GM20000 (cell line): Measurements from ENCODE around the gene MINAR1.

Experiments
- DNase-seq: peaks from one replicate; pipeline ENCODE4 v3.0.0; 2012; ENCODE audit warnings: low spot score
- TF ChIP-seq, protein P1 (sequence below): IDR thresholded peaks from 2 replicates; pipeline ENCODE4 v1.5.1; 2012; ENCODE audit warnings: mild to moderate bottlenecking, control low read depth; ENCODE audit errors: extremely low read depth, missing control alignments

MINAR1 gene

DNA sequence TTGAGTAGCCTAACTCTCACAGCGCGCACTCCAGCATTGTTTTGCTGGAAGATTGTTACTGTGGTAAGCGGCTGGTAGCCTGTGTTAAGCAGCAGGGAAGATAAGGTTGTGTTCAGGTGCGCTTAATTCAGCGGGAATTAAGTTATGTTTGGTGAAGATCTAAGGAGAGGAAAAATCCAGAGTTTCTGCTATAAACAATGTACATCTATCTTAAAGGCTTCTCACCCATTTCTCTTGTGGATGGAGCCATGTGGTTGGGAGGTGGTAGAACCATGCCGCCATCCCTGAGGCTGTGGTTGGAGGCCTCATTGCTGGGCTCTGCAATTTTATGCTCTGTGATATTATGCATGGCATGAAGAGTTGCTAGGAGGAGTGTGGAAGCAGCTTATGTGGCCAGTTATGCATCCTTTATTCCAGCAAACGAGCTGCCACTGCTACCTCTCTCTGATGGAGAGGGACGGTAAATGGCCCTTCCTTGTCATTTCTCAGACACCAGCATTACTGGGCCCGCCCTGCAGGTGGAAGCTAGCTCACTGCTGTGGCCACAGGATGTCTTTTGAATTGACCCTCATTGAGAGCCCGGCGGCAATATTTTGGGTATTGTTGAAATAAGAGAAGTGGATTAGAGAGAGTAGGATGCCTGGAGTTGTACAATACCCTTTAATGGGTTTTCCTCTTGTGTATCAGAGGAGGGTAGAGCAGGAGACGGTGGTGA lies 1.3 kb downstream of the MINAR1 start:
- DNase-seq, result peak; percentile 19
- TF ChIP-seq, protein P1, sequence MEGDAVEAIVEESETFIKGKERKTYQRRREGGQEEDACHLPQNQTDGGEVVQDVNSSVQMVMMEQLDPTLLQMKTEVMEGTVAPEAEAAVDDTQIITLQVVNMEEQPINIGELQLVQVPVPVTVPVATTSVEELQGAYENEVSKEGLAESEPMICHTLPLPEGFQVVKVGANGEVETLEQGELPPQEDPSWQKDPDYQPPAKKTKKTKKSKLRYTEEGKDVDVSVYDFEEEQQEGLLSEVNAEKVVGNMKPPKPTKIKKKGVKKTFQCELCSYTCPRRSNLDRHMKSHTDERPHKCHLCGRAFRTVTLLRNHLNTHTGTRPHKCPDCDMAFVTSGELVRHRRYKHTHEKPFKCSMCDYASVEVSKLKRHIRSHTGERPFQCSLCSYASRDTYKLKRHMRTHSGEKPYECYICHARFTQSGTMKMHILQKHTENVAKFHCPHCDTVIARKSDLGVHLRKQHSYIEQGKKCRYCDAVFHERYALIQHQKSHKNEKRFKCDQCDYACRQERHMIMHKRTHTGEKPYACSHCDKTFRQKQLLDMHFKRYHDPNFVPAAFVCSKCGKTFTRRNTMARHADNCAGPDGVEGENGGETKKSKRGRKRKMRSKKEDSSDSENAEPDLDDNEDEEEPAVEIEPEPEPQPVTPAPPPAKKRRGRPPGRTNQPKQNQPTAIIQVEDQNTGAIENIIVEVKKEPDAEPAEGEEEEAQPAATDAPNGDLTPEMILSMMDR, result no peak

DNA sequence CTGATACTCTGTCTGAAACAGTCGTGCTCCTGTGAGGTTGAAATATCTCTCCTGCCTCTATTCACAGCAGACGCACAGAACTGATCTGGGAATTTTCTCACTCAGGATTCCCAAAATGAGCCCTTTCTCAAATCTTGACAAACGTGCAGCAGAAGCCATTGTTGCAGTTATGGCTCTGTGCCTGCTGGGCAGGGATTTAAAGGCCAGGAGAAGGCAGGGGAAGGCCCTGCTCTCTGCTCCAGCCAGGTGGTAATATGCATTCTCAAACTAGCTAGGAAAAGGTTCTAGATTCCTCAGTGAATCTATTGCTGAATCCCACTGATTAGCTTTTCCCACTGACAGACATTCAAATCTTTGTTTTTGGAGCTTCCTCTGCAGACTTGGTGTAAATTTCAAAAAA lies 2.2 kb downstream of the MINAR1 start:
- TF ChIP-seq, protein P1, result no peak
- no peak for DNase-seq

DNA sequence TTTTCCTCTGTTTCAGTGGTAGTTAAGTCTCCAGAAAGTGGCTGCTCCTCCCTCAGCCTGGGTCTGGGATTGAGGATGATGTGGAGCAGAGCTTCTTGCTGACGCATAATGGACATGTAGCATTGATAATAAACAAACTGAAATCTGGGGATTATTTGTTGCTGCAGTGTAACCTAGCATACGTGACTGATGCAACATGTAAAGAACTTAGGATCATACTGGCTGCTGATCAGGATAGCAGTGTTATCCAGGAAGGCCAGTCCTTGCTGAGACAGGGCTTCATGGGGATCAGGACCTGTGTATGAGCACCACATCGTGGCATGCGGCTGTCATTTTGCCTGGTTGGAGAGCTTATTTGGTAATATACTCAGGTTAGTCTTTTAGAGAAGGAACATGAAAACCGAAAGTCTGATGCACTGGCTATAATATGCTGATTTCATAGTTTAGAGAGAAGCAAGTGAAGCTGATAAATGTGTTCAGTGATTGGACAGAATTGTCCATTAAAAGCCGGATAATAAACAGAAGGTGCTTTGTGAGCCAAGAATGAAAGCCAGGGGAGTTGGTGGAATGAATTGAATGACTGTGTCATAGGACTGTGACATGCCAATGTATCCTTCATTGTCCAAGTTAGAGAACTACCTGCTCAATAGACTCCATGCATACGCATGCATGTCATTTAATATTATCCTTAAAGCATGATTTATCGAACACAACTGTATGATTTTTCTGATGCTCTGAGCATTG lies 4.1 kb downstream of the MINAR1 start:
- DNase-seq, result no peak
- TF ChIP-seq, protein P1, result no peak

DNA sequence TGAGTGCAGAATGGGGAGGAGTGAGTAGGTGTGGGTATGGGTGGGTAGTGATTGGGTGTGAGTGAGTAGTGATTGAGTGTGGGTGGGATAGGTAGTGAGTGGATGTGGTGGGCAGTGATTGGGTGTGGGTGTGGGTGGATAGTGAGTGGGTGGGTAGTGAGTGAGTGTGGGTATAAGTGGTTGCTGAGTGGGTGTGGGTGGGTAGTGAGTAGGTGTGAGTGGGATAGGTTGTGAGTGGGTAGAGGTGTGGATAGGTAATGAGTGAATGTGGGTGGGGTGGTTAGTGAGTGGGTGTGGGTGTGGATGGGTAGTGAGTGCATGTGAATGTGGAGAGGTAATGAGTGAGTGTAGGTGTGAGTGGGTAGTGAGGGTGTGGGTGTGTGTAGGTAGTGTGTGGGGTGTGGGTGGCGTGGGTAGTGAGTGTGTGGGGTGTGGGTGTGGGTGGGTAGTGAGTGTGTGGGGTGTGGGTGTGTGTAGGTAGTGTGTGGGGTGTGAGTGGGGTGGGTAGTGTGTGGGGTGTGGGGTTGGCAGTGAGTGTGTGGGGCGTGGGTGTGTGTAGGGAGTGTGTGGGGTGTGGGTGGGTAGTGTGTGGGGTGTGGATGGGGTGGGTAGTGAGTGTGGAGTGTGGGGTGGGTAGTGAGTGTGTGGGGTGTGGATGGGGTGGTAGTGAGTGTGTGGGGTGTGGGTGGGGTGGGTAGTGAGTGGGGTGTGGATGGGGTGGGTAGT lies 5.3 kb downstream of the MINAR1 start:
- no peak for DNase-seq
- TF ChIP-seq, protein P1, result no peak

DNA sequence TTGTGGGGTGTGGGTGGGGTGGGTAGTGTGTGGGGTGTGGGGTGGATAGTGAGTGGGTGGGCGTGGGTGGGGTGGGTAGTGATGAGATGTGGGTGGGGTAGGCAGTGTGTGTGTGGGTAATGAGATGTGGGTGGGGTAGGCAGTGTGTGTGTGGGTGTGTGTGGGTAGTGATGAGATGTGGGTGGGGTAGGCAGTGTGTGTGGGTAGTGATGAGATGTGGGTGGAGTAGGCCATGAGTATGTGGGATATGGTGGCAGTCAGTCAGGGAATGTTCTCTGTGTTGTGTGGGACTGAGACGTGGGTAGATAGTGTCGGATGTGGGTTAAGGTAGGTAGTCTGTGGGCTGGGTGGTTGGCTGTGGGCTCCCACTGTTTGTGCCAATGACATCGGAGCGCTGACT lies 7.1 kb downstream of the MINAR1 start:
- TF ChIP-seq, protein P1, result no peak
- no peak for DNase-seq

DNA sequence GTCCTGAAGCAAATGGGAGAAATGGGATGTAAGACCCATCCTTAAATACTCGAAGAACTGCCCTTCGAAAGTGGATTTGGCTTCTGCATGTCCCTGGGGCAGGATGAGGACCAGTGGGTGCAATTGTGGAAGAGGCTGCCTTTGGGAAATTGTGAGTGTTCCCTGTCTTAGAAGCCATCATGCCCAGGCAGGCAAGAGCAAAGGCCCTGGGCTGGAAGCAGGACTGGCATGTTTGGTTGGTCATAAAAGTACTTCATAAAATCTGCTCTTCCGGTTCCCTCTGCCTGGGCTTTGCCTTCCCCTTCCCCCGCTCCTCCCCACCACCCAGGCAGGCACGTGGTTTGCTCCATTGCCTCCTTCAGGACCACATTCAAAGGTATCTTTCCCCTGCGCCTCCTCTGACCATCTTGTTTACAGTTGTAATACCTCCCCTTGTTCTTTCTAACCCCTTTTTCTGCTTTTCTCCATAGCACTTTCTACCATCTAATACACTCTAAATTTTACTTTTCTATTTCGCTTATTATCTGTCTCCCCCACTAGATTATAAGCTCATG lies 8.3 kb downstream of the MINAR1 start:
- TF ChIP-seq, protein P1, result no peak
- no peak for DNase-seq
